Mesothelial cell of epicardium (in vitro differentiated cells): ENCODE measurements around the gene PARVA. TPM values are rescaled to one million over a fixed set of nuclear protein-coding genes. Genes with fewer than 3 reads are reported as not detected.

ENCODE experiments used
- DNase-seq, 2 experiments: peaks; one replicate each; pipeline ENCODE4 v3.0.0; 2021; ENCODE audit warnings: low spot score in 2 of 2; ENCODE audit not compliant: unreplicated experiment in 2 of 2
- H3K27ac Mint-ChIP-seq: 2 replicates; pipeline ENCODE4 v1.8.0; 2021; ENCODE audit warnings: mixed read lengths
- H3K27me3 Mint-ChIP-seq: 2 replicates; pipeline ENCODE4 v1.8.0; 2021; ENCODE audit warnings: low read depth, mixed read lengths
- H3K36me3 Mint-ChIP-seq: 2 replicates; pipeline ENCODE4 v1.8.0; 2021; ENCODE audit warnings: mixed read lengths
- H3K4me1 Mint-ChIP-seq: 2 replicates; pipeline ENCODE4 v1.8.0; 2021; ENCODE audit warnings: mixed read lengths
- H3K4me3 Mint-ChIP-seq: 2 replicates; pipeline ENCODE4 v1.8.0; 2021; ENCODE audit warnings: mild to moderate bottlenecking, moderate library complexity, mixed read lengths
- H3K9me3 Mint-ChIP-seq: 2 replicates; pipeline ENCODE4 v1.8.0; 2021; ENCODE audit warnings: mixed read lengths
- total RNA-seq: library from RNA; stranded (reverse); gene quantifications from 3 replicates; pipeline ENCODE4 v1.2.1, GENCODE V29; 2021
- TF ChIP-seq, protein P1 (sequence below): fragments of 200-600 bp; sonication (generic); IDR thresholded peaks from one replicate; pipeline ENCODE4 v1.5.0; 2021; ENCODE audit warnings: antibody characterized with exemption; ENCODE audit not compliant: unreplicated experiment

PARVA gene
- total RNA-seq, 1 donor from 2014 or later, result 77.1 TPM

- no peak for DNase-seq
- Mint-ChIP-seq H3K36me3 (no peaks in the 10 kb centered on the region), H3K9me3 (no peaks in the 10 kb centered on the region), H3K27ac (no peak overlapping the region), H3K4me3 (no peak overlapping the region), H3K27me3 (no peaks in the 10 kb centered on the region), H3K4me1 (peaks cover 10% of the 10 kb centered on the region)
- TF ChIP-seq, protein P1, sequence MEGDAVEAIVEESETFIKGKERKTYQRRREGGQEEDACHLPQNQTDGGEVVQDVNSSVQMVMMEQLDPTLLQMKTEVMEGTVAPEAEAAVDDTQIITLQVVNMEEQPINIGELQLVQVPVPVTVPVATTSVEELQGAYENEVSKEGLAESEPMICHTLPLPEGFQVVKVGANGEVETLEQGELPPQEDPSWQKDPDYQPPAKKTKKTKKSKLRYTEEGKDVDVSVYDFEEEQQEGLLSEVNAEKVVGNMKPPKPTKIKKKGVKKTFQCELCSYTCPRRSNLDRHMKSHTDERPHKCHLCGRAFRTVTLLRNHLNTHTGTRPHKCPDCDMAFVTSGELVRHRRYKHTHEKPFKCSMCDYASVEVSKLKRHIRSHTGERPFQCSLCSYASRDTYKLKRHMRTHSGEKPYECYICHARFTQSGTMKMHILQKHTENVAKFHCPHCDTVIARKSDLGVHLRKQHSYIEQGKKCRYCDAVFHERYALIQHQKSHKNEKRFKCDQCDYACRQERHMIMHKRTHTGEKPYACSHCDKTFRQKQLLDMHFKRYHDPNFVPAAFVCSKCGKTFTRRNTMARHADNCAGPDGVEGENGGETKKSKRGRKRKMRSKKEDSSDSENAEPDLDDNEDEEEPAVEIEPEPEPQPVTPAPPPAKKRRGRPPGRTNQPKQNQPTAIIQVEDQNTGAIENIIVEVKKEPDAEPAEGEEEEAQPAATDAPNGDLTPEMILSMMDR, result no peak
These were observed 73.9 kb downstream of the PARVA start for GRCh38 chr11:12451179-12451814.

- DNase-seq, result no peak
- H3K27ac Mint-ChIP-seq, result peak overlapping the region; percentile 18
- H3K36me3 Mint-ChIP-seq, result no peaks in the 10 kb centered on the region
- H3K27me3 Mint-ChIP-seq, result no peaks in the 10 kb centered on the region
- H3K4me1 Mint-ChIP-seq, result peaks cover 13% of the 10 kb centered on the region
- H3K9me3 Mint-ChIP-seq, result no peaks in the 10 kb centered on the region
- TF ChIP-seq, protein P1, result no peak
- no peak overlapping the region for H3K4me3 Mint-ChIP-seq
These were observed 75.9 kb downstream of the PARVA start for GRCh38 chr11:12453243-12453642.

DNA sequence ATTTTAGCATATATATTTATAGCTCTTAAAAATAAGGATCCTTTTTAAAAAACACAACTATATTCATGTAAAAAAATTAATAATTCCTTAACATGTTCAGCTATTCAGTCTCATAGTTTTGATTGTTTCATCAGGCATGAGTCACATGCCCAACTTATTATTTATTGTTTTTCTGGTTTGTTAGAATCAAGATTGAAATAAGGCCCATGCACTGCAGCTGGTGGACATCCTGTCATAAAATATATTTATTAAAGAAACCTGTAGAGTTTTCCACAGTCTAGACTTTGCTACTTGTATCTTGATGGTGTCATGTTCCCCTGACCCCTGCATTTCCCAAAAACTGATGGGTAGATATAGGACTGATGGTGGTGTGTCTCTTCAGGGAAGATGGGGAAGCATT lies 77.4 kb downstream of the PARVA start:
- no peak overlapping the region for H3K27ac Mint-ChIP-seq
- no peaks in the 10 kb centered on the region for H3K9me3 Mint-ChIP-seq
- H3K27me3 Mint-ChIP-seq, result no peaks in the 10 kb centered on the region
- H3K4me1 Mint-ChIP-seq, result peaks cover 13% of the 10 kb centered on the region
- H3K4me3 Mint-ChIP-seq, result no peak overlapping the region
- H3K36me3 Mint-ChIP-seq, result no peaks in the 10 kb centered on the region
- TF ChIP-seq, protein P1, result no peak
- no peak for DNase-seq

DNA sequence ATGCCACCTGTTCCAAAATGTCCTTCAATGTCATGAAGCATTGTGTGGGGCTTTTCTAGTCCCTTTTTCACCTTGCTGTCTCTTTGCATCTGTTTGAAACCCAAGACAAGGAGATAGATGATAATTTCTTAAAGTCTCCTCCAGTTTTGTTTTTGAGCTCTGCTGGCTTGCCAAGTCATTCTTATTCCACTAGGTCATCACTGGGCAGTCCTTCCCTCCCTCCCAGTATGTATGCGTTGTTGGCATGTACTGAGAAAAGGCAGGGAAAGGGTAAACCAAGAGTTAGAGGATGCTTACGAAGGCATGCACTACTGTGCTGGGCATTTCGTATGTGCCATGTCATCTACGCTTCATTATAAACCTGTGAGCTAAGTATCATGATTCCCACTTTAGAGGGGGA lies 78.6 kb downstream of the PARVA start:
- Mint-ChIP-seq H3K27ac (no peak overlapping the region), H3K4me3 (no peak overlapping the region), H3K4me1 (peaks cover 13% of the 10 kb centered on the region), H3K27me3 (no peaks in the 10 kb centered on the region), H3K36me3 (no peaks in the 10 kb centered on the region), H3K9me3 (no peaks in the 10 kb centered on the region)
- TF ChIP-seq, protein P1, result no peak
- no peak for DNase-seq

DNA sequence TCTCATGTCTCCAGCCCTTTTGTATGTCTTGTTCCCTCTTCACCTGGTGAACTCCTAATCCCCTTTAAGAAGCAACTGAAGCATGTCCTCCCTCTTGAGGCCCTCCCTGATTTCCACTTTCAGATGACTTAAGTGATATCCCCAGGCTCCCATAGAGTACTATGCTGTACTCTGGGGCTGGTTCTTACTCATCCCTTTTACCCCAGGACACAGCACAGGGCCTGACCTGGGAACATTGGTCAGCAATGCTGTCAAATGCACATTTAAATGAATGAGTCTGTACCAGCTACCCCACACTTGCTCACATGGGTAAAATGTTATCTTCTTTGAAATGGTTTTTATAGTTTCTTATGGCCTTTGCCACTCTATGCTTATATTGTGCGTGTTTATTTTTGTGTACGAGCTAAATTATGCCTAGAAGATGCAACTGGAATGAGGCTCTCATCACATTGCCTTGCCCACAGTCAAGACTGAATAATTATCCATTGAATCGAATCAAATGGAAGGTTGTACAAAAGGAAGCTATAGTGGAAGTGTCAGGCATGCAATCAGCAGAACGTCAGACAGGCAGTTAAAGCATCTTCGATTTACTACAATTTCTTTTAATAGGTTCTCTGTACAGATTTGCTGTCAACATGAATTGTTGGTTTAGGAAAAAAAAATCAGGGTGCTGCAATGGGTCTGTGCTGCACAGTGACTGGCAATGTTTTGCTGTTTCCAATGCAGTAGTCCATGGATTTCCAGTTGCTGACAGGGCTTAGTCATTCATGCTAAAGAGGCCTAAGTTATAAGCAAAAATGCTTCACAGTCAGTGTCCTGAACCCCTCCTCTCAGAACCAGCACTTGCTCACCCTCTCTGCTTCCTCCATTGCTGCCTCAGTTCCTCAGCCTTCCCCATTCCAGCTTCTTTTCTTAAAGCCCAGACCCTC lies 79.5 kb downstream of the PARVA start:
- Mint-ChIP-seq H3K9me3 (peaks cover under 1% of the 10 kb centered on the region), H3K36me3 (peaks cover 2% of the 10 kb centered on the region), H3K27ac (no peak overlapping the region), H3K4me1 (peaks cover 19% of the 10 kb centered on the region), H3K4me3 (no peak overlapping the region), H3K27me3 (no peaks in the 10 kb centered on the region)
- TF ChIP-seq, protein P1, result no peak
- DNase-seq, result no peak
